Vagina (tissue), 2 donors: Measurements from ENCODE around the gene SV2B.

Experiments
- CTCF ChIP-seq, 3 experiments: fragments of 450-650 bp in 2 of 3; fragments of 200-600 bp in 1 of 3; sonication (generic) in 1 of 3; IDR thresholded peaks; one replicate each; pipeline ENCODE4 v1.5.1; 2017 to 2019; ENCODE audit warnings: antibody characterized with exemption in 3 of 3, mild to moderate bottlenecking in 2 of 3, moderate library complexity in 2 of 3
- POLR2AphosphoS5 ChIP-seq, 2 donors: sonication (generic); formaldehyde crosslinking; IDR thresholded peaks; one replicate each; pipeline ENCODE4 v1.9.0; 2017; ENCODE audit warnings: antibody characterized with exemption in 2 of 2, mild to moderate bottlenecking in 2 of 2, low read depth in 1 of 2; ENCODE audit not compliant: insufficient read depth in 1 of 2

GRCh38 chr15:91099995-91100813 is at the start of gene SV2B:
- TF ChIP-seq CTCF (IDR thresholded peaks at IDR 0.05) (no peak), POLR2AphosphoS5 (IDR thresholded peaks at IDR 0.05; ENCODE audit: insufficient read depth in 1 of 2, low read depth in 1 of 2) (no peak)
